C4-2B (cell line): ENCODE results near the gene CLK4.

Source experiments
- ZFX ChIP-seq: fragments of 450-650 bp; IDR thresholded peaks from 2 replicates; pipeline ENCODE4 v1.6.1; 2017
- TF ChIP-seq, protein P1 (sequence below): fragments of 450-650 bp; conservative IDR thresholded peaks from 2 replicates; pipeline ENCODE4 v1.5.1; 2017; ENCODE audit warnings: mild to moderate bottlenecking

DNA sequence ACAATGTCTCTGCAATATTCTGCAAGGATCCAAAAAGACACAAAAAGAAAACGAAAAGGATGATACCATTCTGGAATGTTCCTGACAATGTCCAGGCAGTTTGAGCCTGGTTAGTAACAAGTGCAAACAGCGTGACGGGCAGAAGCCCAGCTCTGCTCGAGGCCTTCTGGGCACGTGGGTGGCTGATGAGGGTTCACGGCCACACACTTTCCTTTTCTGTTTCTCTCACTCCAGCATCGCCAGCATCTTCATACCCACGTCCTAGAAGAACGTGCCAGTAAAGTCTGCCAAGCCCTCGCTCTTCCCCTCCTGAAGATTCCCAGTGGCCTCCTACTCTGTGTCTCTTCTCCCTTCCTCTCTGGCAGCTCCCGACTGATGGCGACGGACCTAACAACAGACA, 73.3 kb downstream of the CLK4 start:
- TF ChIP-seq, protein P1, sequence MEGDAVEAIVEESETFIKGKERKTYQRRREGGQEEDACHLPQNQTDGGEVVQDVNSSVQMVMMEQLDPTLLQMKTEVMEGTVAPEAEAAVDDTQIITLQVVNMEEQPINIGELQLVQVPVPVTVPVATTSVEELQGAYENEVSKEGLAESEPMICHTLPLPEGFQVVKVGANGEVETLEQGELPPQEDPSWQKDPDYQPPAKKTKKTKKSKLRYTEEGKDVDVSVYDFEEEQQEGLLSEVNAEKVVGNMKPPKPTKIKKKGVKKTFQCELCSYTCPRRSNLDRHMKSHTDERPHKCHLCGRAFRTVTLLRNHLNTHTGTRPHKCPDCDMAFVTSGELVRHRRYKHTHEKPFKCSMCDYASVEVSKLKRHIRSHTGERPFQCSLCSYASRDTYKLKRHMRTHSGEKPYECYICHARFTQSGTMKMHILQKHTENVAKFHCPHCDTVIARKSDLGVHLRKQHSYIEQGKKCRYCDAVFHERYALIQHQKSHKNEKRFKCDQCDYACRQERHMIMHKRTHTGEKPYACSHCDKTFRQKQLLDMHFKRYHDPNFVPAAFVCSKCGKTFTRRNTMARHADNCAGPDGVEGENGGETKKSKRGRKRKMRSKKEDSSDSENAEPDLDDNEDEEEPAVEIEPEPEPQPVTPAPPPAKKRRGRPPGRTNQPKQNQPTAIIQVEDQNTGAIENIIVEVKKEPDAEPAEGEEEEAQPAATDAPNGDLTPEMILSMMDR, result no peak
- no peak for TF ChIP-seq ZFX
